Hepatocyte (in vitro differentiated cells): Measurements from ENCODE around the gene SLCO3A1. TPM values are rescaled to one million over a fixed set of nuclear protein-coding genes. Genes with fewer than 3 reads are reported as not detected.
A peak's percentile ranks its signal among the peaks of the same experiment; 100 is the strongest.

Experiments
- DNase-seq: peaks from one replicate; pipeline ENCODE4 v3.0.0-alpha.2; 2016; ENCODE audit warnings: low spot score
- H2AFZ ChIP-seq: fragments of 200-600 bp; sonication (generic); 2 replicates; pipeline ENCODE4 v1.6.0; 2016; ENCODE audit warnings: antibody characterized with exemption, mild to moderate bottlenecking
- H3K27ac ChIP-seq: fragments of 200-600 bp; sonication (generic); 2 replicates; pipeline ENCODE4 v1.5.1; 2016; ENCODE audit warnings: mild to moderate bottlenecking
- H3K27me3 ChIP-seq: fragments of 200-600 bp; sonication (generic); 2 replicates; pipeline ENCODE4 v1.6.1; 2016
- H3K36me3 ChIP-seq: fragments of 200-600 bp; sonication (generic); replicated peaks from 2 replicates; pipeline ENCODE4 v1.5.1; 2016; ENCODE audit warnings: low read depth; ENCODE audit not compliant: insufficient read depth
- H3K4me1 ChIP-seq: fragments of 200-600 bp; sonication (generic); 2 replicates; pipeline ENCODE4 v1.5.1; 2016; ENCODE audit warnings: mild to moderate bottlenecking, moderate library complexity; ENCODE audit not compliant: insufficient read depth
- H3K4me2 ChIP-seq: fragments of 200-600 bp; sonication (generic); 2 replicates; pipeline ENCODE4 v1.6.0; 2016
- H3K4me3 ChIP-seq: fragments of 200-600 bp; sonication (generic); 2 replicates; pipeline ENCODE4 v1.5.1; 2016; ENCODE audit warnings: mild to moderate bottlenecking
- H3K79me2 ChIP-seq: fragments of 200-600 bp; sonication (generic); 2 replicates; pipeline ENCODE4 v1.6.0; 2017; ENCODE audit warnings: mild to moderate bottlenecking
- H3K9me2 ChIP-seq: fragments of 200-600 bp; sonication (generic); replicated peaks from 2 replicates; pipeline ENCODE4 v1.6.0; 2017; ENCODE audit warnings: mild to moderate bottlenecking; ENCODE audit not compliant: insufficient read depth
- H3K9me3 ChIP-seq: fragments of 200-600 bp; sonication (generic); 2 replicates; pipeline ENCODE4 v1.5.1; 2016; ENCODE audit warnings: low read depth, mild to moderate bottlenecking
- H4K20me1 ChIP-seq: fragments of 200-600 bp; sonication (generic); 2 replicates; pipeline ENCODE4 v1.6.0; 2016; ENCODE audit warnings: mild to moderate bottlenecking; ENCODE audit not compliant: insufficient read depth, poor library complexity, severe bottlenecking
- EZH2 ChIP-seq: fragments of 200-600 bp; sonication (generic); IDR thresholded peaks from 2 replicates; pipeline ENCODE4 v1.6.1; 2016; ENCODE audit warnings: antibody characterized with exemption, mild to moderate bottlenecking, borderline replicate concordance
- EZH2phosphoT487 ChIP-seq: fragments of 200-600 bp; sonication (generic); IDR thresholded peaks from one replicate; pipeline ENCODE4 v1.6.1; 2018; ENCODE audit warnings: antibody characterized with exemption, mild to moderate bottlenecking, low read depth, moderate library complexity; ENCODE audit not compliant: unreplicated experiment, severe bottlenecking
- WGBS: methylation state at CpG from one replicate; pipeline ENCODE4 v1.1.6; 2016; ENCODE audit warnings: low lambda C conversion rate; ENCODE audit errors: missing lambda C conversion rate; 5-methylcytosine and 5-hydroxymethylcytosine counted together
- polyA plus RNA-seq: library from polyadenylated mRNA; unstranded; fragments of >200 nt; fragmentation: Nextera tagmentation; extraction: Ambion mirVana; gene quantifications from 2 replicates; pipeline ENCODE4 v1.2.1, GENCODE V29; 2016
- total RNA-seq: library from RNA; depleted of rRNA; stranded (reverse); fragments of >200 nt; gene quantifications from 2 replicates; pipeline ENCODE4 v1.2.3, GENCODE V29; 2014
- TF ChIP-seq, protein P1 (sequence below): fragments of 200-600 bp; sonication (generic); IDR thresholded peaks from 2 replicates; pipeline ENCODE4 v1.5.1; 2016; ENCODE audit warnings: antibody characterized with exemption, mild to moderate bottlenecking; ENCODE audit not compliant: poor library complexity

SLCO3A1 gene
- total and polyA plus RNA-seq, 2 experiments from 2014 or later, result 1.3 to 5.4 TPM

DNA sequence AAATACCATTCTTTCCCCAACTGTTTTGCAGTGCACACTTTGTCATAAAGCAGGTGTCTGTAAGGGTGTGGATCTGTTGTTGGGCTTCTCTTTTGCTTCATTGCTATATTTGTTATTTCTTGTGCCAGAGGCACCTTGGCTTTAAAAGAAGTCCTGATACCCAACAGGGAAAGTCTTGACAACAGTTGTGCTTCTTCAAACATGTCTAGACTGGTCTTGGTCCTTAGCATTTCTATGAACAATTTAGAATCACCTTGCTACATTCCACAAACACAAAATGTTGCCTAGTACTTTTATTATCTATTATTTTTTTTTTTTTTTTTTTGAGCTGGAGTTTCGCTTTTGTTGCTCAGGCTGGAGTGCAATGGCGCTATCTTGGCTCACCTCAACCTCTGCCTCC is 233.7 kb downstream of the SLCO3A1 start:
- no peaks in the 10 kb centered on the region for H3K36me3 ChIP-seq
- H2AFZ ChIP-seq, result no peak overlapping the region
- H3K9me3 ChIP-seq, result no peaks in the 10 kb centered on the region
- no peaks in the 10 kb centered on the region for H3K4me1 ChIP-seq
- H3K79me2 ChIP-seq, result no peaks in the 10 kb centered on the region
- 100% methylated on average over 2 of the region's 2 CpGs for WGBS
- DNase-seq, result no peak
- H3K4me3 ChIP-seq, result no peak overlapping the region
- no peaks in the 10 kb centered on the region for H3K9me2 ChIP-seq
- H3K27me3 ChIP-seq, result peaks cover 7% of the 10 kb centered on the region
- no peak overlapping the region for H3K27ac ChIP-seq
- no peak overlapping the region for H3K4me2 ChIP-seq
- TF ChIP-seq, protein P1, sequence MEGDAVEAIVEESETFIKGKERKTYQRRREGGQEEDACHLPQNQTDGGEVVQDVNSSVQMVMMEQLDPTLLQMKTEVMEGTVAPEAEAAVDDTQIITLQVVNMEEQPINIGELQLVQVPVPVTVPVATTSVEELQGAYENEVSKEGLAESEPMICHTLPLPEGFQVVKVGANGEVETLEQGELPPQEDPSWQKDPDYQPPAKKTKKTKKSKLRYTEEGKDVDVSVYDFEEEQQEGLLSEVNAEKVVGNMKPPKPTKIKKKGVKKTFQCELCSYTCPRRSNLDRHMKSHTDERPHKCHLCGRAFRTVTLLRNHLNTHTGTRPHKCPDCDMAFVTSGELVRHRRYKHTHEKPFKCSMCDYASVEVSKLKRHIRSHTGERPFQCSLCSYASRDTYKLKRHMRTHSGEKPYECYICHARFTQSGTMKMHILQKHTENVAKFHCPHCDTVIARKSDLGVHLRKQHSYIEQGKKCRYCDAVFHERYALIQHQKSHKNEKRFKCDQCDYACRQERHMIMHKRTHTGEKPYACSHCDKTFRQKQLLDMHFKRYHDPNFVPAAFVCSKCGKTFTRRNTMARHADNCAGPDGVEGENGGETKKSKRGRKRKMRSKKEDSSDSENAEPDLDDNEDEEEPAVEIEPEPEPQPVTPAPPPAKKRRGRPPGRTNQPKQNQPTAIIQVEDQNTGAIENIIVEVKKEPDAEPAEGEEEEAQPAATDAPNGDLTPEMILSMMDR, result no peak
- no peak for TF ChIP-seq EZH2phosphoT487
- no peak for TF ChIP-seq EZH2
- H4K20me1 ChIP-seq, result no peaks in the 10 kb centered on the region

DNA sequence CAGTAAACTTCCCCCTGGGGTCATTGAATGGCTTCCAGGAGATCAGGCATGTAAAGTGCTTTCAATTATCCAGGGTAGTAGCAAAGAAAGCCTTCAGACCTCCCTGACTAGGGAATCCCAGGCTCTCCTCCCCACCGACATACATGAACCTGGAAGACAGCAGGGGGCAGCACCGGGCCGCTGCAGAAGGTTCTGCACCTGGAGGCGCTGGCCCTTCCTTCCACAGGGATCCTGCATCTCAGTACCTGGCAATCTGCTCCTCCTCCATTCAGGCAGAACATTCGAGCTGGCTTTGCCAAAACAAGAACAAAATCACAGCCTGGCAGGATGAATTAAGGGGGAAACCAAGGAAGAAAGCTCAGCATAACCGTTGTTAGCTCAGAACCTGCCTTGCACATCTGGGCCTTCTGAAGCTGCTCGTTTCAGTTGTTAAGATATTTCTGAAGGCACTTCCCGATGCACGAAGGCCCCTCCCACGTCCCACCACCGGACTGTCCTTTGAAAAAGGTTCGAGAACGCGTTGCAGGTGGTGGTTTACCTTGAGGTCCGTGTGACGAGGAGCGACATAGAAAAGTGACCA is 237.7 kb downstream of the SLCO3A1 start:
- H3K27ac ChIP-seq, result no peak overlapping the region
- DNase-seq, result peak; percentile 87
- H3K4me2 ChIP-seq, result no peak overlapping the region
- H3K4me1 ChIP-seq, result no peaks in the 10 kb centered on the region
- H2AFZ ChIP-seq, result no peak overlapping the region
- no peaks in the 10 kb centered on the region for H4K20me1 ChIP-seq
- no peak for TF ChIP-seq EZH2
- TF ChIP-seq, protein P1, result peak; percentile 75
- no peak for TF ChIP-seq EZH2phosphoT487
- H3K27me3 ChIP-seq, result no peaks in the 10 kb centered on the region
- no peaks in the 10 kb centered on the region for H3K36me3 ChIP-seq
- H3K79me2 ChIP-seq, result no peaks in the 10 kb centered on the region
- H3K4me3 ChIP-seq, result no peak overlapping the region
- no peaks in the 10 kb centered on the region for H3K9me2 ChIP-seq
- H3K9me3 ChIP-seq, result no peaks in the 10 kb centered on the region
- 63% methylated on average over 17 of the region's 17 CpGs for WGBS

DNA sequence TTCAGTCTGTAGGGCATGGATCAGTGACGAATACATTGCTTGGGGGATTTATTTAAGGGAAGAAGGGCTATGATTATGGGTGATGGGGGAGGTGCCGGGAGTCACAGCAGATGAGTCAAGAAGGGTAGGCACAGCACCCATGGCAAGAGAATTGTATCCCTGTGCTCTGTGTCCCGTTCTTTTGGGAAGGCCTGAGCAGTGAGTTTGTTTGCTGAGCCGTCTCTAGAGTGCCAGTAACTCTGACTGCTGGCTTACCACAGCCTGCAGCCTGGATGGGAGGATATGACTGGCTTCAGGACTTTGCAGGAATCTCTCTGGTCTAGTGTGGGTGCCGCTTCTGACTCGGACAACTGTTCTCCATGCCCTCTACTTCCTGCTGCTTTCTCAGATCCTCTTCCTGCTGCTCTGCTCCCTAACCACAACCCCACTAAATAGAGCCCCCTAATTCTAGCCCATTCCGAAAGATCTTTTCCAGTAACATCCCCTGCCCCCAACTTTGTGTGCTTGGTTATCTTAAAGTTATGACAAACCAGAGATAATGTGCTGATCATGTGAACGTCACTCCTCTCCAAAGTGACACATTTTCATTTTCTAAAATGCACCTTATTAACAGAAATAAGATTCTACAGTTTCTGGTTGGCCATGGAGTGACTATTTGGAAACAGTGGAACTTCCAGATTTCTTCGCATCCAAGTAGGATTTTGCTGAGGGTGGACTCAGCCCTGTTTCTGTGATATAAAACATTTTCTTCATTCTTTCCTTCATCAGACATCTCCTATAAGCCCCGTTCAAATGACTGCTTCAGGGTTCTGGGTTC is 239.0 kb downstream of the SLCO3A1 start:
- Histone ChIP-seq H3K4me1 (no peaks in the 10 kb centered on the region), H3K79me2 (no peaks in the 10 kb centered on the region), H3K4me3 (no peak overlapping the region), H3K36me3 (no peaks in the 10 kb centered on the region), H3K27ac (no peak overlapping the region), H2AFZ (no peak overlapping the region), H3K9me3 (no peaks in the 10 kb centered on the region), H3K4me2 (no peak overlapping the region), H3K27me3 (no peaks in the 10 kb centered on the region), H3K9me2 (no peaks in the 10 kb centered on the region), H4K20me1 (no peaks in the 10 kb centered on the region)
- TF ChIP-seq, protein P1, result no peak
- TF ChIP-seq EZH2phosphoT487 (no peak), EZH2 (no peak)
- DNase-seq, result no peak
- 87% methylated on average over 10 of the region's 10 CpGs for WGBS
